GM18873 (cell line): ENCODE results near the gene MAGEA11.
"Not testable (repeated sequence)": the region's sequence is repeated elsewhere in the genome, so short reads cannot be mapped to it uniquely, and the experiment has no call there.

Experiments
- ATAC-seq: cut with Tn5 transposase; IDR thresholded peaks from one replicate; pipeline ENCODE4 v1.9.1; 2021; ENCODE audit warnings: mild to moderate bottlenecking, moderate library complexity, moderate number of reproducible peaks; ENCODE audit not compliant: unreplicated experiment, low FRiP score

MAGEA11 gene

GRCh38 chrX:149716632-149717031, 4.8 kb downstream of the MAGEA11 start:
- no peak for ATAC-seq

DNA sequence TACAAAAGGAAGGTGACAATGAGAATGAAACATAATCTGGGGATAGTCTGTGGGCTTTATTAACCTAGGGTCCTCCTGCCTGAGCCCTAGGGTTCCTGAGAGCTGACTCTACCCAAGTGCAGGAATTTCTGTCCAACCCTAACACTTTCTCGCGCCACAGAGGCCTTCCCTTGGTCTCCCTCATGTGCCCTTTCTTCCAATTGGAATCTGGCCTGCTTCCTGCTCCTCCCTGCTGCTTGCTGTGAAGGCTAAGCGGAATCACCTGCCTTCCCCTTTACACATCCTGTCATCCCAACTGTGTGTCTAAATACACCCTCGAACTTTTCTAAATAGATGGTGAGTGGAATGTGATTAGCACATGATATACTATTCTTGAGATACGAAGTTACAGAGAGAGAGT, 5.9 kb downstream of the MAGEA11 start:
- no peak for ATAC-seq

- no peak for ATAC-seq
Measured at GRCh38 chrX:149718757-149719156, 6.9 kb downstream of the MAGEA11 start.

GRCh38 chrX:149720021-149720689, 8.3 kb downstream of the MAGEA11 start:
- ATAC-seq: no peak

GRCh38 chrX:149721241-149721640, 9.4 kb downstream of the MAGEA11 start:
- ATAC-seq: not testable (repeated sequence)

- ATAC-seq: no peak
Measured at GRCh38 chrX:149721778-149722177, 9.9 kb downstream of the MAGEA11 start.

DNA sequence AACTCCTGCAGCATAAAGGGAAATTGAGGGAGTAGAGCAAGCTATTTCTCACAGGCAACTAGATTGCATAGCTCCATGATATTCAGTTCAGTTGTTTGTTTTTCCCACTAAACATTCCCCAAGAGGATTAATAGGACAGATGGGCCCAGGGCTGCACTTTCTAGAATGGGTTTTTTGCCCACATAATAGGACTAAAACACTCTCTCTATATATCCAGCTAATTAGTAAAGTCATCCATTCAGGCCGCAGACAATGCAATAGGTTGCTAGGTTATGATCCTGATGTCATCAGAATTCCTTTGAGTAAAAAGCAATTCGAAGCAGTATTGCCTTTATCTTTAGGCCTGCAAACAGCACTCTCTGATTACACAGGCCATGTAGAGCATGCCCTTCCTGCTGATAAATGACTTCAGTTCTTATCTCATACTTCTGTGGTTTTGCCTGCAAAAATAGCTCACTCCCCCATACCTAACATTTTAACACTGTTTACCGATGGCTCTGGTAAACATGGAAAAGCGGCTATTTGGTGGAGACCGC, 11.8 kb downstream of the MAGEA11 start:
- ATAC-seq: not testable (repeated sequence)

DNA sequence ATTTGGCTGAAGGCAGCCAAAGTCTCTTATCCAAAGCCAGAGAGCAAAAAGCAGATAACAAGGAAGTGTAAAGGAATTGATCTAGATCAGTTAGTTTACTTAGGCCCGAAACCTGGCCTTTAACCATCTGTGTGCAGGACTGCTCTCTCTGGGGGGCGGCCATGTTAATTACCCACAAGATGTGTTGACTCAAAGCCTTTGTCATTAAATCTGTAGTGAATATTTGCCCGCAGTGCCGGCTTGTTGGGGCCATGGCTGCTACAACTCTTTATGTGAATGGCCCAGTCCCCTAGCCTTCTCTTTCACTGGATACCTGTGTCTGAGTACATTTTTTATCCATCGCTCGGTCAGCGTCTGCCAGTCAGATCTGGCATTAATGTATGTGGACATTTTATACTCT, 15.4 kb downstream of the MAGEA11 start:
- not testable (repeated sequence) for ATAC-seq

GRCh38 chrX:149742269-149742668, 30.4 kb downstream of the MAGEA11 start:
- not testable (repeated sequence) for ATAC-seq

DNA sequence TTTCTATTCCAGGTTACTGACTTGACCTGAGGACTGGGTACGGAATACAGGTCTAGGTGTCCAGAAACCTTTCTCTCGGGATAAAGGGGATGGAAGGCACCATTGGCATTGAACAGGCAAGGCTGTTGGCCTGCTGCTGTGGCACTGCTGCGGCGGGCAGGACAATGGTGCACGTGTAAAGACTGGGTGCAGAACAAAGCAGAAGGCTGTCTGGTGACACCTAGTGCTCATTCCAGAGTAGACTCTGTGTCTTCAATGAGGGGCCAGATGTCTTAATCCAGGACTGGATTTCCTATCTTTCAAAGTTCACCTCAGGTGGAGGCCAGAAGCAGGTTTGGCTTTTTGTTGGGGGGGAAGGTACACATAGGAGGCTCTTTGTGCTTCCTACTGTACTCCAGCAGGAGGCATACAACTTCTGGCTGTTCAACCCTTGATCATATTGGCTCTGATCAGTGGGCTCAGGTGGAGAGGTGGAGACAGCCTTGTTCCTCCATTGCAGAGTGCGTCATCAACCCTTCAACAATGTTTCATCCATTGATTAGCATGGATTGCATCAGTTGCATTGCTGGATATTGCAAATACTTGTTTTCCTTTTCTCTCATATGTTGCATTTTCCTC, 34.6 kb downstream of the MAGEA11 start:
- ATAC-seq: not testable (repeated sequence)

GRCh38 chrX:149757206-149758067, 45.6 kb downstream of the MAGEA11 start:
- ATAC-seq: no peak

DNA sequence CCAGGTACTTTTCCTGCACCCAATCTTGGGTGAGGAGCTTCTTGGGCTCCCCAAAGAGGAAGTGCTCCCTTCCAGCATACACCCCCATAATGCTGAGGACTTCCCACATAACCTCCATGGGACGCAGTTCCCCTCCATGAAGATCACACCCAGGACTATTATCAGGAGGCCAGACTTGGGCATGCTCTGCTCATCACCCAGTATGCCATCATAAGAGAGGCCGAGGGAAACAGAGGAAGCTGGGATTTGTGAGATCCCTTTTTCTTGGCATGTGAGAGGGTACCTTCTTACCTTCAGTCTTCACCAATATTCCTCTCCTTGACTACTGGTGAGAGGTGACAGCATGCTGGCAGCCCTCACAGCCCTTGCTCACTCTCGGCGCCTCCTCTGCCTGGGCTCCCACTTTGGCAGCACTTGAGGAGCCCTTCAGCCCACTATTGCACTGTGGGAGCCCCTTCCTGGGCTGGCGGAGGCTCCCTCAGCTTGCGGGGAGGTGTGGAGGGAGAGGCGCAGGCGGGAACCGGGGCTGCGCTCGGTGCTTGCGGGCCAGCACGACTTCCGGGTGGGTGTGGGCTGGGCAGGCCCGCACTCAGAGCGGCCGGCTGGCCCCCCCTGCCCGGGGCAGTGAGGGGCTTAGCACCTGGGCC, 46.3 kb downstream of the MAGEA11 start:
- ATAC-seq: no peak

GRCh38 chrX:149758715-149759078, 46.8 kb downstream of the MAGEA11 start:
- not testable (repeated sequence) for ATAC-seq

GRCh38 chrX:149759824-149760223, 48.0 kb downstream of the MAGEA11 start:
- ATAC-seq: no peak

GRCh38 chrX:149760965-149761364, 49.1 kb downstream of the MAGEA11 start:
- no peak for ATAC-seq

- ATAC-seq: not testable (repeated sequence)
Measured at GRCh38 chrX:149761858-149762674, 50.2 kb downstream of the MAGEA11 start.

- ATAC-seq: no peak
Measured at GRCh38 chrX:149762696-149763614, 51.1 kb downstream of the MAGEA11 start.
